Measurements from ENCODE around the gene ZNF568.

The ZNF568 gene

DNA sequence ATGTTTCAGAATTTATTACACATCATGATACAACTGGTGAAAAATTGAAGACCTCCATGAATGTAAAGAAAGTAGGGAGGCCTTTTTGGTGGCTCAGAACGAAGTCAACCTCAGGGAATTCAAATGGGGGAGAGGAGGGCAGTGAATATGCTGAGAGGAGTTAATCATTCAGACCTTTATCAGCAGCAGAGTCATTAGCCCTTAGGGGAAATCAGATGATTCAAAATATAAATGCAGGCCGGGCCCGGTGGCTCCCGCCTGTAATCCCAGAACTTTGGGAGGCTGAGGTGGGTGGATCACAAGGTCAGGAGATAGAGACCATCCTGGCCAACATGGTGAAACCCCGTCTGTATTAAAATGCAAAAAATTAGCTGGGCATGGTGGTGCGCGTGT, 81.7 kb downstream of the ZNF568 start:
- no peak for DNase-seq (ENCODE audit: extremely low read depth in 1 of 2, low read depth in 1 of 2)

DNA sequence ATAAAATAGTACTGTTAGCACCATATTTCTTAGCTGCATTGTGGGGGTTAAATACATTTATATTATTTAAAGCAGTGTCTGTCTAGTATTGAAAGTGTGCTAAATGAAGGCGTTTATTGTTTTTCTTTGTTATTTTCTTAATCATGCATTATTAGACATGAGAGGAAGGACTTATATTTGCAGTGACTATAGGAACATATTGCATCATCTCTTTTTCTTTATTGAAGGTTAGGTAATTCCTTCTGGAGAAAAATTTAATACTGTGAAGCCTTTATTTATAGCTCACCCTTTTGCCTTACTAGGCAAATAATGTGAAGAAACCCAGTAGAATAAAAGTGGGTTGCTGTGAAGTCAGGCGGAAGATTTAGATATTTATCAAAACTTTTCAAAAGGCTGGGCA, 83.2 kb downstream of the ZNF568 start:
- DNase-seq (ENCODE audit: extremely low read depth in 1 of 2, low read depth in 1 of 2): no peak

DNA sequence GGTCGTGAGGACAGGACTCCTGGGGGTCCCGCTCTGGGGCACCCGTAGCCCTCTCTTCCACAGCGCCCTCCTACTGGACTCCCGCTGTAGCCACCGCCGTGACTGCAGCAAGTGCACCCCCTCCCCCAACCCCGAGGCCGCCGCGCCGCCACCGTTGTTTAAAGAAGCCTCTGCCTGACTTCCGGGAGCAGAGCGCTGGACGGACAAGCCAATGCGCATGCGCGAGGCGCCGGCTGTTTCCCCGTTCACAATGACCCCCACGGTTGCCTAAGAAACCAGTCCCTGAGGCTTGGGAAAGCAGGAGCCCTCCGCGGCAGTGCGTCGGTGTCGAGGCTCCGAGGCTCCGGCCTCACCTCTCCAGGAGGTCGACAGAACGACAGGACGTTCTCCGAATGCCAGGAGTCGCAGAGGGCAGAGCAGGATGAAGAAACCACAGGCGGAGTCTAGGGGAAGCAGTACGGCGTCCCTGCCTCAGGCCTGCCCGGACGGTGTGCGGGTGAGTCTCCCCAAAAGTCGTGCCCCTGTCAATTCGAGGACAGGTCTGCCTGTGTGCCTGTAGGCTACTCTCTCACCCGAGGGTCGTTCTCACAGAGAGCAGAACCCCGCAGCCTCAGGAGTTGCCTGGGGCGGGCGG, 91.6 kb downstream of the ZNF568 start:
- DNase-seq (ENCODE audit: extremely low read depth in 1 of 2, low read depth in 1 of 2): peak in 1 of 2 donors; percentile 21

DNA sequence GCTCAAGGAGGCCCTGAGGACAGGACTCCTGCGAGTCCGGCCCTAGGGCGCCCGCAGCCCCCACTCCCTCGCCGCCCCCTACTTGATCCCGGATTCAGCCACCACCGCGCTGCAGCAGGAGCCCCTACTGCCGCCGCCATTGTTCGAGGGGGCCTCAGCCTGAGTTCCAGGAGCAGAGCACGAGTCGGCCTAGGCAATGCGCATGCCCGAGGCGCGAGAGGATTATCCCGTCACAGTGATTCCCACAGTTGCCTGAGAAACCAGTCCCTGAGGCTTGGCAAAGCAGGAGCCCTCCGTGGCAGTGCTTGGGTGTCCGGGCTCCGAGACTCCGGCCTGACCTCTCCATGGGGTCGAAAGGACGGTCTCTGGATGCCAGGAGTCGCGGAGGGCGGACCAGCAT, 93.7 kb downstream of the ZNF568 start:
- DNase-seq (ENCODE audit: extremely low read depth in 1 of 2, low read depth in 1 of 2): no peak

DNA sequence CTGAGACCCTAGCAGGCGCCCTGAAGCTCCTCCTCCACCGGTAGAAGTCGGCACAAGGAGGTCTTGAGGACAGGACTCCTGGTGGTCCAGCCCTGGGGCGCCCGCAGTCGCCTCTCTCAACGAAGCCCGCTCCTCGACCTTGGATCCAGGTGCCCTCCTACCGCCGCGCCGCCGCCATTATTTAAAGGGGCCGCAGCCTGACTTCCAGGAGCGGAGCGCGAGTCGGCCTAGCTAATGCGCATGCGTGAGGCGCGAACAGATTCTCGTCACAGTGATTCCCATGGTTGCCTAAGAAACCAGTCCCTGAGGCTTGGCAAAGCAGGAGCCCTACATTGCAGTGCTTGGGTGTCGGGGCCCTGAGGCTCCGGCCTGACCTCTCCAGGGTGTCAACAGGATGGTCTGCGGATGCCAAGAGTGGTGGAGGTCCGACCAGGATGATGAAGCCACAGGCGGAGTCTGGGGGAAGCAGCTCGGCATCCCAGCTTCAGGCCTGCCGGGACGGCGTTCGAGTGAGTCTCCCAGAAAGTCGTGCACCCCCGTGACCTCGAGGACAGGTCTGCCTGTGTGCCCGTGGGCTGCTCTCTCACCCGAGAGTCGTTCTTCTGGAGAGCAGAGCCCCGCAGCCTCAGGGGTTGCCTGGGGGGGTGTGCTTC, 96.1 kb downstream of the ZNF568 start:
- no peak for DNase-seq (ENCODE audit: extremely low read depth in 1 of 2, low read depth in 1 of 2)

DNA sequence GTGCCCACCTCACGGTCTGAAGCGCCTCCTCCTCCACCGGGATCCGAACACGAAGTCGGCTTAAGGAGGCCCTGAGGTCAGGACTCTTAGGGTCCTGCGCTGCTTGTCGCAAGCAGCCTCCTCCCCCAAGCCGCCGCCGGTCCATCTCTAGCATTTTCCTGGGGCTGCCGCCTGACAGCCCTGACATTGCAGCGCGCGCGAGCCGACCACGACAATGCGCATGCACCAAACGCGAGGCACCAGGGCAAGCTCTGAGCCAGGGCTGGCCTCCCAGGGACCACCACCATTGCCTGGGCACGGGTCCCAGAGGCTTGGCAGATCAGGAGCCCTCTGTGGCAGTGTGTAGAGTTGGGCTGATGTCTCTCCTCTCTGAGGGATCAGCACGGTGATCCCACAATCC, 98.3 kb downstream of the ZNF568 start:
- DNase-seq (ENCODE audit: extremely low read depth in 1 of 2, low read depth in 1 of 2): no peak

DNA sequence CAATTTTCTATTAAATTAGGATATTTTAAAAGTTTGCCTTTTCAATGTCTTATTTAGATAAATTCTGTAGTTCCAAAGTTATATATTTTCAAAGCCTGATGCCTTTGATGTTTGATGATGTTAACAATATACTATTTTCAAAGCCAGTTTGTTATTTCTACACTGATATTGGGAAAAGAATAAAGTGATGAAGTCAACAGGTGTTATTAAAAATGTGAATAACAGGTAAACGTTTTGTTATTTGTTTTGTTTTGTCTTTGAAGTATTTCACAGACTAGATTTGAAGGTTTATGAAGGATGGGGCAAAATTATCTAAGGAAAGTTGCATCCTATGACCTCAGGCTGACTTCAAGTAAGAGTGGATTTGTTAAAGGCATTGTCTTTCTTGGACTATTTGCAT, 129.0 kb downstream of the ZNF568 start:
- DNase-seq (ENCODE audit: extremely low read depth in 1 of 2, low read depth in 1 of 2): no peak

Measured in activated CD8-positive, alpha-beta memory T cell treated with anti-CD3 and anti-CD28 coated beads for 1 hour (primary cell).